HG03064 (cell line): ENCODE results near the gene PLS3.
"Not testable (repeated sequence)": the region's sequence is repeated elsewhere in the genome, so short reads cannot be mapped to it uniquely, and the experiment has no call there.

ENCODE experiments used
- ATAC-seq: cut with Tn5 transposase; IDR thresholded peaks from one replicate; pipeline ENCODE4 v1.9.1; 2021; ENCODE audit warnings: low read depth; ENCODE audit not compliant: unreplicated experiment

Gene PLS3

GRCh38 chrX:115602729-115603389 lies 41.9 kb downstream of the PLS3 start:
- ATAC-seq: no peak

- ATAC-seq: no peak
These were observed 42.6 kb downstream of the PLS3 start for GRCh38 chrX:115603534-115604074.

GRCh38 chrX:115606861-115607260 lies 45.9 kb downstream of the PLS3 start:
- ATAC-seq: no peak

GRCh38 chrX:115609621-115610020 lies 48.6 kb downstream of the PLS3 start:
- ATAC-seq: no peak

GRCh38 chrX:115616943-115617563 lies 56.1 kb downstream of the PLS3 start:
- peak; percentile 92 for ATAC-seq

- no peak for ATAC-seq
These were observed 61.6 kb downstream of the PLS3 start for GRCh38 chrX:115622534-115622933.

GRCh38 chrX:115624916-115625315 lies 63.9 kb downstream of the PLS3 start:
- no peak for ATAC-seq

- ATAC-seq: no peak
These were observed 64.8 kb downstream of the PLS3 start for GRCh38 chrX:115625572-115626301.

- ATAC-seq: no peak
These were observed 69.2 kb downstream of the PLS3 start for GRCh38 chrX:115630204-115630603.

- no peak for ATAC-seq
These were observed 71.5 kb downstream of the PLS3 start for GRCh38 chrX:115632455-115632854.

GRCh38 chrX:115633397-115633796 lies 72.4 kb downstream of the PLS3 start:
- not testable (repeated sequence) for ATAC-seq

- no peak for ATAC-seq
These were observed 78.4 kb downstream of the PLS3 start for GRCh38 chrX:115639334-115639880.

GRCh38 chrX:115642311-115642710 lies 81.3 kb downstream of the PLS3 start:
- ATAC-seq: no peak

- ATAC-seq: no peak
These were observed 82.0 kb downstream of the PLS3 start for GRCh38 chrX:115642895-115643530.

- not testable (repeated sequence) for ATAC-seq
These were observed 83.4 kb downstream of the PLS3 start for GRCh38 chrX:115644397-115644796.

GRCh38 chrX:115649461-115650063 lies 88.6 kb downstream of the PLS3 start:
- no peak for ATAC-seq

- no peak for ATAC-seq
These were observed 89.5 kb downstream of the PLS3 start for GRCh38 chrX:115650449-115650848.

GRCh38 chrX:115650916-115651315 lies 89.9 kb downstream of the PLS3 start:
- ATAC-seq: no peak

GRCh38 chrX:115652221-115652620 lies 91.2 kb downstream of the PLS3 start:
- ATAC-seq: no peak

- ATAC-seq: no peak
These were observed 104.1 kb downstream of the PLS3 start for GRCh38 chrX:115665122-115665521.
